ENCODE results near the gene ARHGAP26. TPM values are rescaled to one million over a fixed set of nuclear protein-coding genes. Genes with fewer than 3 reads are reported as not detected.

ARHGAP26 gene
- total and polyA plus RNA-seq, 2 donors (not counting 3 experiments of a cell fraction or from before 2014, with no cell fraction given) = 3.1 to 16.2 TPM

- ChIA-PET POLR2A (no interaction called here), CTCF (interaction anchor here (1.2 to 1.4 kb wide), 5 partner anchors 17 to 195 kb away, joined by 3 to 8 read pairs (median 4); partner anchors contain the start of gene ARHGAP26)
- TF ChIP-seq JUN (IDR thresholded peaks at IDR 0.05; ENCODE audit: borderline replicate concordance, insufficient read depth, insufficient read length, low read depth) (no peak), EZH2 (IDR thresholded peaks at IDR 0.05; ENCODE audit: borderline replicate concordance, low read depth, low read length, severe bottlenecking) (no peak), FOS (IDR thresholded peaks at IDR 0.05; ENCODE audit: borderline replicate concordance, insufficient read depth, low read length) (no peak), POLR2AphosphoS5 (IDR thresholded peaks at IDR 0.05; ENCODE audit: insufficient read depth, low read depth, low read length) (no peak), MYC (IDR thresholded peaks at IDR 0.05; ENCODE audit: low read depth, low read length) (no peak), GATA2 (IDR thresholded peaks at IDR 0.05; ENCODE audit: insufficient read depth, insufficient read length, low read depth, low read length) (no peak), POLR2A (IDR thresholded peaks at IDR 0.05; ENCODE audit: low read depth, low read length) (no peak), MAX (IDR thresholded peaks at IDR 0.05; ENCODE audit: insufficient read depth, insufficient read length) (no peak), CTCF (IDR thresholded peaks at IDR 0.05; ENCODE audit: extremely low read depth in 1 of 2, insufficient read depth in 1 of 2, low read depth in 1 of 2, low read length in 2 of 2) (no peak)
- Histone ChIP-seq H4K20me1 (replicated peaks; ENCODE audit: control insufficient read depth, extremely low read depth, insufficient read depth, low read length) (no peaks in the 10 kb centered on the region), H3K9me3 (replicated peaks; ENCODE audit: control insufficient read depth, insufficient read depth, low read length) (no peaks in the 10 kb centered on the region), H3K4me2 (ENCODE audit: insufficient read depth, low read length) (no peak overlapping the region), H3K27me3 (ENCODE audit: control insufficient read depth in 2 of 2, insufficient read depth in 2 of 2, low read length in 2 of 2) (no peaks in the 10 kb centered on the region), H3K79me2 (ENCODE audit: control insufficient read depth, insufficient read depth, low read length) (no peaks in the 10 kb centered on the region), H3K27ac (ENCODE audit: insufficient read depth, low read depth, low read length) (no peak overlapping the region), H3K9ac (replicated peaks; ENCODE audit: extremely low read depth, insufficient read depth, low read length) (no peak overlapping the region), H3K36me3 (ENCODE audit: control insufficient read depth in 2 of 2, extremely low read depth in 1 of 2, insufficient read depth in 2 of 2, low read length in 2 of 2) (no peaks in the 10 kb centered on the region), H3K4me1 (ENCODE audit: control insufficient read depth, extremely low read depth, insufficient read depth, low read length) (peaks cover 26% of the 10 kb centered on the region), H2AFZ (ENCODE audit: low read depth, low read length) (no peak overlapping the region), H3K9me1 (replicated peaks; ENCODE audit: control insufficient read depth, extremely low read depth, insufficient read depth, low read length) (no peaks in the 10 kb centered on the region), H3K4me3 (replicated peaks in 1 of 3; ENCODE audit: insufficient read depth in 1 of 3, low read depth in 1 of 3, low read length in 3 of 3) (no peak overlapping the region)
- BruUV-seq (replicated peaks) = no TSS peak
- dilution Hi-C loops (cut with MboI; ENCODE audit: extremely low pct_ligation_motif_present, low sequenced_read_pairs) = no loop called here
- intact Hi-C loops (cut with micrococcal nuclease) = no loop called here
- FAIRE-seq = no peak
- no peak for DNase-seq (ENCODE audit: low read depth, low spot score)
These were observed 79.7 kb downstream of the ARHGAP26 start for GRCh38 chr5:142849880-142850279.
